SU-DHL-6 (cell line): Measurements from ENCODE around the gene SLC9A1.

Source experiments
- H2AFZ ChIP-seq: fragments of 200-600 bp; sonication (generic); 2 replicates; pipeline ENCODE4 v1.6.1; 2014; ENCODE audit warnings: low read depth, mild to moderate bottlenecking, moderate library complexity, mixed read lengths, antibody characterized with exemption, low read length; ENCODE audit not compliant: severe bottlenecking
- H3F3A ChIP-seq: fragments of 200-600 bp; shearing (Covaris generic); 2 replicates; pipeline ENCODE4 v1.6.0; 2016; ENCODE audit warnings: antibody characterized with exemption, mild to moderate bottlenecking; ENCODE audit not compliant: insufficient read depth
- H3K27ac ChIP-seq: fragments of 200-600 bp; sonication (generic); 2 replicates; pipeline ENCODE4 v1.5.1; 2016; ENCODE audit warnings: low read depth, mild to moderate bottlenecking, low read length, moderate library complexity, mixed read lengths
- H3K27me3 ChIP-seq: fragments of 200-600 bp; sonication (generic), shearing (Covaris generic); 2 replicates; pipeline ENCODE4 v1.6.0; 2014; ENCODE audit warnings: mild to moderate bottlenecking, low read length
- H3K36me3 ChIP-seq: fragments of 200-600 bp; sonication (generic); 2 replicates; pipeline ENCODE4 v1.6.1; 2014; ENCODE audit warnings: mild to moderate bottlenecking, low read length, mixed read lengths
- H3K4me2 ChIP-seq: fragments of 300-600, 200-600 bp; shearing (Covaris generic), sonication (generic); 2 replicates; pipeline ENCODE4 v1.6.0; 2014; ENCODE audit warnings: low read length, low read depth, mild to moderate bottlenecking; ENCODE audit not compliant: poor library complexity, severe bottlenecking
- H3K4me3 ChIP-seq: fragments of 200-600 bp; sonication (generic); 2 replicates; pipeline ENCODE4 v1.5.1; 2014; ENCODE audit warnings: antibody characterized with exemption, low read length, mild to moderate bottlenecking, mixed read lengths; ENCODE audit not compliant: insufficient read depth, poor library complexity, severe bottlenecking
- H3K79me2 ChIP-seq: fragments of 200-600 bp; sonication (generic); 2 replicates; pipeline ENCODE4 v1.6.1; 2014; ENCODE audit warnings: mild to moderate bottlenecking, low read length, moderate library complexity; ENCODE audit not compliant: insufficient read depth
- H3K9ac ChIP-seq: fragments of 200-600 bp; sonication (generic); 2 replicates; pipeline ENCODE4 v1.7.0; 2014; ENCODE audit warnings: mild to moderate bottlenecking, low read length
- H3K9me2 ChIP-seq: fragments of 200-600 bp; sonication (generic); replicated peaks from 2 replicates; pipeline ENCODE4 v1.6.1; 2014; ENCODE audit warnings: low read length; ENCODE audit not compliant: insufficient read depth
- H3K9me3 ChIP-seq: fragments of 200-600 bp; sonication (generic); 2 replicates; pipeline ENCODE4 v1.6.1; 2014; ENCODE audit warnings: low read length, mixed read lengths; ENCODE audit not compliant: insufficient read depth
- H4K20me1 ChIP-seq: fragments of 200-600 bp; sonication (generic); 2 replicates; pipeline ENCODE4 v1.6.1; 2014; ENCODE audit warnings: low read depth, mild to moderate bottlenecking, antibody characterized with exemption, low read length, moderate library complexity, mixed read lengths
- EZH2phosphoT487 ChIP-seq: fragments of 200-600 bp; sonication (generic), shearing (Covaris generic); conservative IDR thresholded peaks from 2 replicates; pipeline ENCODE4 v1.6.1; 2018; ENCODE audit warnings: mild to moderate bottlenecking, antibody characterized with exemption, low read length, moderate library complexity, mixed read lengths
- TF ChIP-seq, protein P1 (sequence below): fragments of 200-600 bp; sonication (generic); IDR thresholded peaks from one replicate; pipeline ENCODE4 v1.5.1; 2017; ENCODE audit warnings: antibody characterized with exemption, mild to moderate bottlenecking, low read length, moderate library complexity; ENCODE audit not compliant: insufficient read depth, poor library complexity, severe bottlenecking

Gene SLC9A1

DNA sequence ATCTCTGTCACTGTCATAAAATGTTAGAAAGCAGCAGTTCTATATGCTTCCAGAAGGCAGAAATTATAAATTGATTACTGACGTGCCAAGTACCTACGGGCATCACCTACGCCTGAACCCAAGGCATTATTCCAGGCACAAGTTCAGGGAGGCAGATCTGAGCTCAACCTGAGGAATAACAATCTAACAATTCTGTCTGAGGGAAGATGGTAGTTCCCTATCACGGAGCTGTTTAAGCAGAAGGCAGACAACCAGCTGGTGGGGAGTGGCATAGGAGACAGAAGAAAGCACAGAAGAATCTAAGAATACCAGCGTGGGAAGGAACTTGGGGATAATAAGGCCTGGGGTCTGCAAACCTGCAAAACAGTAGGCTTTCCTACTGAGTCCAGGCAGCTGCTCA is 40.4 kb downstream of the SLC9A1 start:
- Histone ChIP-seq H3K4me3 (no peak overlapping the region), H4K20me1 (no peaks in the 10 kb centered on the region), H3K36me3 (no peaks in the 10 kb centered on the region), H3K27me3 (no peaks in the 10 kb centered on the region), H3K4me2 (no peak overlapping the region), H3K79me2 (no peaks in the 10 kb centered on the region), H2AFZ (no peak overlapping the region), H3K9ac (no peak overlapping the region), H3K9me2 (no peaks in the 10 kb centered on the region), H3K27ac (no peak overlapping the region), H3K9me3 (no peaks in the 10 kb centered on the region), H3F3A (no peaks in the 10 kb centered on the region)
- TF ChIP-seq, protein P1, sequence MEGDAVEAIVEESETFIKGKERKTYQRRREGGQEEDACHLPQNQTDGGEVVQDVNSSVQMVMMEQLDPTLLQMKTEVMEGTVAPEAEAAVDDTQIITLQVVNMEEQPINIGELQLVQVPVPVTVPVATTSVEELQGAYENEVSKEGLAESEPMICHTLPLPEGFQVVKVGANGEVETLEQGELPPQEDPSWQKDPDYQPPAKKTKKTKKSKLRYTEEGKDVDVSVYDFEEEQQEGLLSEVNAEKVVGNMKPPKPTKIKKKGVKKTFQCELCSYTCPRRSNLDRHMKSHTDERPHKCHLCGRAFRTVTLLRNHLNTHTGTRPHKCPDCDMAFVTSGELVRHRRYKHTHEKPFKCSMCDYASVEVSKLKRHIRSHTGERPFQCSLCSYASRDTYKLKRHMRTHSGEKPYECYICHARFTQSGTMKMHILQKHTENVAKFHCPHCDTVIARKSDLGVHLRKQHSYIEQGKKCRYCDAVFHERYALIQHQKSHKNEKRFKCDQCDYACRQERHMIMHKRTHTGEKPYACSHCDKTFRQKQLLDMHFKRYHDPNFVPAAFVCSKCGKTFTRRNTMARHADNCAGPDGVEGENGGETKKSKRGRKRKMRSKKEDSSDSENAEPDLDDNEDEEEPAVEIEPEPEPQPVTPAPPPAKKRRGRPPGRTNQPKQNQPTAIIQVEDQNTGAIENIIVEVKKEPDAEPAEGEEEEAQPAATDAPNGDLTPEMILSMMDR = no peak
- no peak for TF ChIP-seq EZH2phosphoT487

DNA sequence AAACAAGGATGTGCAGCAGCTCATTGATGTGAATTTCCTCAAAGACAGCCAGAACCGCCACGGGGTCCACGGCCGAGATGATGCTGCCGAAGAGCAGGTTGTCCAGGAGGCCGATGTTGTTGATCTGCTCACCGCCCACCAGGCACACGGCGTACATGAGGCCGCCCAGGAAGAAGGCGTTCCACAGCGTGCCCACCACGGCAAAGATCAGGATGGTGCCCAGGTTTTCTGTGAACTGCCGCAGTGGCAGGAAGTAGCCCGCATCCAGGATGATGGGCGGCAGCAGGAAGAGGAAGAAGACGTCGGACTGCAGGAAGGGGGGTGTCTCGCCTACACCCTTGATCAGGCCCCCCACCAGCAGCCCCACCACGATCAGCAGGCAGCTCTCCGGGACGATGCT is 41.1 kb downstream of the SLC9A1 start:
- Histone ChIP-seq H3F3A (no peaks in the 10 kb centered on the region), H3K4me3 (no peak overlapping the region), H3K79me2 (no peaks in the 10 kb centered on the region), H2AFZ (no peak overlapping the region), H3K9ac (no peak overlapping the region), H3K27me3 (no peaks in the 10 kb centered on the region), H3K36me3 (no peaks in the 10 kb centered on the region), H3K4me2 (no peak overlapping the region), H3K9me2 (no peaks in the 10 kb centered on the region), H3K9me3 (no peaks in the 10 kb centered on the region), H3K27ac (no peak overlapping the region), H4K20me1 (no peaks in the 10 kb centered on the region)
- TF ChIP-seq, protein P1 = no peak
- no peak for TF ChIP-seq EZH2phosphoT487

GRCh38 chr1:27111626-27112573 is 43.0 kb downstream of the SLC9A1 start:
- Histone ChIP-seq H3K27ac (no peak overlapping the region), H3K27me3 (no peaks in the 10 kb centered on the region), H3K4me3 (no peak overlapping the region), H3K9me3 (no peaks in the 10 kb centered on the region), H3K9ac (no peak overlapping the region; the same call in 1 of the 2 replicates), H3K36me3 (no peaks in the 10 kb centered on the region), H4K20me1 (no peaks in the 10 kb centered on the region), H3K4me2 (no peak overlapping the region), H3F3A (no peaks in the 10 kb centered on the region), H3K9me2 (no peaks in the 10 kb centered on the region), H2AFZ (no peak overlapping the region), H3K79me2 (no peaks in the 10 kb centered on the region)
- TF ChIP-seq, protein P1 = no peak
- no peak for TF ChIP-seq EZH2phosphoT487
